Upper lobe of right lung (tissue), 1 donor: Measurements from ENCODE around the gene SYT12. TPM values are rescaled to one million over a fixed set of nuclear protein-coding genes. Genes with fewer than 3 reads are reported as not detected.

ENCODE experiments used
- ATAC-seq: fragments of 200-7000 bp; cut with Tn5 transposase; one replicate; pipeline ENCODE4 v1.9.1; 2020; ENCODE audit warnings: mild to moderate bottlenecking, moderate library complexity
- DNase-seq: peaks from one replicate; pipeline ENCODE4 v3.0.0-alpha.2; 2020
- H3K27ac ChIP-seq: fragments of 200-600 bp; one replicate; pipeline ENCODE4 v1.8.0; 2022
- H3K27me3 ChIP-seq: fragments of 200-600 bp; one replicate; pipeline ENCODE4 v1.8.0; 2022; ENCODE audit warnings: mild to moderate bottlenecking
- H3K36me3 ChIP-seq: fragments of 200-600 bp; one replicate; pipeline ENCODE4 v1.8.0; 2022
- H3K4me1 ChIP-seq: fragments of 200-600 bp; one replicate; pipeline ENCODE4 v1.8.0; 2022
- H3K4me3 ChIP-seq: fragments of 200-600 bp; one replicate; pipeline ENCODE4 v1.8.0; 2022; ENCODE audit warnings: mild to moderate bottlenecking
- H3K9me3 ChIP-seq: fragments of 200-600 bp; one replicate; pipeline ENCODE4 v1.8.0; 2022
- CTCF ChIP-seq: fragments of 200-600 bp; IDR thresholded peaks from one replicate; pipeline ENCODE4 v1.8.0; 2022; ENCODE audit warnings: antibody characterized with exemption
- intact Hi-C: fragments of 100-400 bp; cut with DNase I; formaldehyde crosslinking; loops from one replicate; pipeline ENCODE4 v1.11.0; 2022
- total RNA-seq: library from RNA; stranded (reverse); fragmentation: NEBNext Ultra II Directional; extraction: Animal tissue kit (Norgen Biotek cat#: 25700); gene quantifications from one replicate; pipeline ENCODE4 v1.2.1, GENCODE V29; 2021
- donor health status: DM: no; HTN: yes; CAD: no; lungs with severe emphysema.

The SYT12 gene
- total RNA-seq, 1 donor from 2014 or later = not detected

- no peak overlapping the region for H3K4me3 ChIP-seq
- intact Hi-C loops = no loop called here
- H3K27me3 ChIP-seq = peaks cover 22% of the 10 kb centered on the region
- no peak for ATAC-seq
- DNase-seq = no peak
- no peaks in the 10 kb centered on the region for H3K9me3 ChIP-seq
- H3K4me1 ChIP-seq = peaks cover 11% of the 10 kb centered on the region
- no peaks in the 10 kb centered on the region for H3K36me3 ChIP-seq
- no peak overlapping the region for H3K27ac ChIP-seq
- TF ChIP-seq CTCF = no peak
Measured at GRCh38 chr11:67023957-67024353, 1.0 kb downstream of the SYT12 start.

GRCh38 chr11:67024410-67024809 is 1.5 kb downstream of the SYT12 start:
- Histone ChIP-seq H3K27me3 (peaks cover 22% of the 10 kb centered on the region), H3K4me3 (no peak overlapping the region), H3K27ac (no peak overlapping the region), H3K9me3 (no peaks in the 10 kb centered on the region), H3K4me1 (peaks cover 11% of the 10 kb centered on the region), H3K36me3 (no peaks in the 10 kb centered on the region)
- TF ChIP-seq CTCF = no peak
- intact Hi-C loops = no loop called here
- DNase-seq (no peak), ATAC-seq (no peak)

GRCh38 chr11:67024966-67025365 is 2.0 kb downstream of the SYT12 start:
- Histone ChIP-seq H3K36me3 (no peaks in the 10 kb centered on the region), H3K4me3 (no peak overlapping the region), H3K27me3 (peaks cover 22% of the 10 kb centered on the region), H3K27ac (no peak overlapping the region), H3K4me1 (peaks cover 11% of the 10 kb centered on the region), H3K9me3 (no peaks in the 10 kb centered on the region)
- intact Hi-C loops = no loop called here
- ATAC-seq (no peak), DNase-seq (no peak)
- no peak for TF ChIP-seq CTCF

- H3K27me3 ChIP-seq = peaks cover 22% of the 10 kb centered on the region
- H3K27ac ChIP-seq = no peak overlapping the region
- no peaks in the 10 kb centered on the region for H3K36me3 ChIP-seq
- DNase-seq = no peak
- ATAC-seq = no peak
- no peak for TF ChIP-seq CTCF
- H3K4me3 ChIP-seq = no peak overlapping the region
- H3K9me3 ChIP-seq = no peaks in the 10 kb centered on the region
- intact Hi-C loops = no loop called here
- H3K4me1 ChIP-seq = peaks cover 11% of the 10 kb centered on the region
Measured at GRCh38 chr11:67025750-67026149, 2.8 kb downstream of the SYT12 start.

GRCh38 chr11:67026941-67027340 is 4.0 kb downstream of the SYT12 start:
- ATAC-seq (no peak), DNase-seq (no peak)
- Histone ChIP-seq H3K9me3 (no peaks in the 10 kb centered on the region), H3K4me1 (peaks cover 11% of the 10 kb centered on the region), H3K4me3 (no peak overlapping the region), H3K27me3 (peaks cover 22% of the 10 kb centered on the region), H3K27ac (no peak overlapping the region), H3K36me3 (no peaks in the 10 kb centered on the region)
- no peak for TF ChIP-seq CTCF
- intact Hi-C loops = no loop called here

- ATAC-seq (no peak), DNase-seq (no peak)
- Histone ChIP-seq H3K4me1 (peaks cover 9% of the 10 kb centered on the region), H3K27me3 (peaks cover 18% of the 10 kb centered on the region), H3K36me3 (no peaks in the 10 kb centered on the region), H3K27ac (no peak overlapping the region), H3K4me3 (no peak overlapping the region), H3K9me3 (no peaks in the 10 kb centered on the region)
- intact Hi-C loops = no loop called here
- TF ChIP-seq CTCF = no peak
Measured at GRCh38 chr11:67027483-67027930, 4.6 kb downstream of the SYT12 start.
